ENCODE measurements around the gene MDP1.
"Not testable (repeated sequence)": the region's sequence is repeated elsewhere in the genome, so short reads cannot be mapped to it uniquely, and the experiment has no call there.

MDP1 gene

DNA sequence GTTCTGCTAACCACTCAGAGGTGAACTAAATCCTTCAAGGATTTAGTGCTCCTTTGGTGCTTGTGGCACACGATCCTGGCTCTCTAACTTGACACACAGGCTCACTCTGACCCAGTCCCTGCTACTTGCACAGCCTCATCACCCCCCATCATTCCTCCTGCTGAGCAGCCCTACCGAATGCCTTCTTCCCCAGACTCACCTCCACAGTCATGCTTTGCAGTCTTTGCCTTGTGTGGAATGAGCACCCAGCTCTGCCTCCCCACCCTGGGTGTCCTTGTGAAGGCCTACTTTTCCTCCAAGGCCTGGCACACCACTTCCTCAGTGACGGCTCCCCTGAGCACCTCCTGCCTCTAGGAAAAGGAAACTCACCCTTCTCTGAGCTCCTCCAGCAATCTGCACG lies 34.5 kb upstream of the MDP1 start:
- no peak for DNase-seq (ENCODE audit: low read depth in 2 of 2)

DNA sequence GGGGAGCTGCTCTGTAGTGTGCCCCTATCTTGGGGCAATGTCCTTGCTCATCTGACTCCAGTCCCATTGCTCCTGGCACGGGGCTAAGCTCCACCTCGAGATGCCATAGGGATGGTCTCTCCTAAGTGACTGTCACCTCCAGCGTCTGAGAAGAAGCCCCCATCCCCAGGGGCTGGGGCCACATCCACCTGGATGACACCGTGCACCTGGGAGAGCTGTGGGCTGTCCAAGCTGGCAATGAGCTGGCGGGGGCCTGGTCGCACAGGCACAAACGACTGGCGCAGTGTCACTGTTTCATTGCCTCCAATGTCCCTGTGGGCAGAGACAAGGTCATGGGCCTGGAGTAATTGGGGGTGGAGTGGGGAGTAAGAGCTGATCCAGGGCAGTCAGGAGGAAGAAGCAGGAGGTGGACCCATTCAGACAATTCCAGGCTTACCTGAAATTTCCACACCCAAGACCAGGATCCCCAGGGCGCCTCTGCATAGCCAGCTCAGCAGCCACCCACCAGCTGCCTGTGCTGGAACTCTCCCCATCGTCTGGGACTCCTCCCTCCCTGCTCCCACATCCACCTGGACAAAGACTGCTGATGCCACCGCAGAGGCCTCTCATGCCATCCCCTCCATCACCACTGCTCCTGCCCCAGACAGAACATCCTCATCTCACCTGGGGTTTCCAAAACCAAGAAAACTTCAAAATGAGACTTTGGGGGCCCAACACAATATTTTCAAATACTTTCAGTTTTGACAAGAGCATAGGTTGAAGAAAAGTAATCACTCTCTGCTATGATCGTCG lies 33.6 kb upstream of the MDP1 start:
- DNase-seq (ENCODE audit: low read depth in 2 of 2) = no peak

DNA sequence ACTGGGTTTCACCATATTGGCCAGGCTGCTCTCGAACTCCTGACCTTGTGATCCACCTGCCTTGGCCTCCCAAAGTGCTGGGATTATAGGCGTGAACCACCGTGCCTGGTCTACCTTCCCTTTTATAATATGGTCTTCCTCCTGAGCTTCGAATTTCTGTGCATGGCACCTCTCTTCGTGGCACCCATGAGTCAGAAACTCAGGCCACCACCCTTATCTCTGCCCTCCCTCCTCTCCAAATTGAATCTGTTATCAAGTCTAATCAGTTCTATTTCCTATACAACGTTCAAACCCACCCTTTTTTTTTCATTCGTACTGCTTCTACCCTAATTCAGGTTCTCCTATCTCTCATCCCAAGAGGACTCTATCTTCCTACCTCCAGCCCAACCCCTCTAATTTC lies 31.6 kb upstream of the MDP1 start:
- DNase-seq (ENCODE audit: low read depth in 2 of 2) = no peak

DNA sequence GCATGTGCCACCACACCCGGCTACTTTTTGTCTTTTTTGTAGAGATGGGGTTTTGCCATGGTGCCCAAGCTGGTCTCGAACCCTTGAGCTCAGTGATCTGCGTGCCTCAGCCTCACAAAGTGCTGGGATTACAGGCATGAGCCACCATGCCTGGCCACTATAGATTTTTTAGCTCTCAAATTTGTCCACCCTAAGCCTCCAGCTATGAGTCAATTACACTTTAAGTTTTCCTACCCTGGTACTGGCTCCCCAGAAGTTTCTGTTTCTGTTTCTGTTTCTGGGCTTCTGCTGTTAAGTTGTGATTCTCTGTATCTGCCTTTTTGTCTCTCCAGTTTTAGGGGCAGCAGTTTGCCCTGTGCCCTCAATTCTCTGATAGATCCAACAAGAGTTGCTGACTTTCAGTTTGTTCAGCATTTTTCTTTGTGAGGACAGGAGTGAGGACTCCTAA lies 30.9 kb upstream of the MDP1 start:
- no peak for DNase-seq (ENCODE audit: low read depth in 2 of 2)

DNA sequence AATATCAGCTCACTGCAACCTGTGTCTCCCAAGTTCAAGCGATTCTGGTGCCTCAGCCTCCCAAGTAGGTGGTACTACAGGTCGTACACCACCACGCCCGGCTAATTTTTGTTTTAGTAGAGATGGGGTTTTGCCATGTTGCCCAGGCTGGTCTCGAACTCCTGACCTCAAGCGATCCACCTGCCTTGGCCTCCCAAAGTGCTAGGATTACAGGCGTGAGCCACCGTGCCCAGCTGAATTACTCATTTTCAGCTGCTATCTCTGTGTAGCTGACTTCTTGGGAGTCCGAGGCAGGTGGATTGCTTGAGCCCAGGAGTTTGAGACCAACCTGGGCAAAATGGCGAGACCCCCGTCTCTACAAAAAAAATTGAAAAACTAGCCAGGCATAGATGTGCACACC lies 29.5 kb upstream of the MDP1 start:
- not testable (repeated sequence) for DNase-seq (ENCODE audit: low read depth in 2 of 2)

DNA sequence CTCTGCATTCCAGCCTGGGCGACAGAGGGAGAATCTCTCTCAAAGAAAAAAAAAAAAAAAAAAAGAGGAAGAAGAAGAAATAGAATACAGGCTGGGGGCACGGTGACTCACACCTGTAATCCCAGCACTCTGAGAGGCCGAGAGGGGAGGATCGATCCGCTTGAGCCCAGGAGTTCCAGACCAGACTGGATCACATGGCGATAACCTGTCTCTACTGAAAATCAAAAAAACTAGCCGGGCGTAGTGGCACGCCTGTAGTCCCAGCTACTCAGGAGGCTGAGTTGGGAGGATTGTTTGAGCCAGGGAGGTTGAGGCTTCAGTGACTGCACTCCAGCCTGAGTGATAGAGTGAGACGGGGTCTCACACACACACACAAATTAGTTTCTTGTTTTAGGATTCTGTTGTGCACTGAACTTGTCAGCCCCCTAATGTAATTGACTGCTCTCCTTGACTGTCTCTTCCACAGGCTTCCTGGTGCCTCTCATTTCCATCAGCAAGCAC lies 27.5 kb upstream of the MDP1 start:
- no peak for DNase-seq (ENCODE audit: low read depth in 2 of 2)

DNA sequence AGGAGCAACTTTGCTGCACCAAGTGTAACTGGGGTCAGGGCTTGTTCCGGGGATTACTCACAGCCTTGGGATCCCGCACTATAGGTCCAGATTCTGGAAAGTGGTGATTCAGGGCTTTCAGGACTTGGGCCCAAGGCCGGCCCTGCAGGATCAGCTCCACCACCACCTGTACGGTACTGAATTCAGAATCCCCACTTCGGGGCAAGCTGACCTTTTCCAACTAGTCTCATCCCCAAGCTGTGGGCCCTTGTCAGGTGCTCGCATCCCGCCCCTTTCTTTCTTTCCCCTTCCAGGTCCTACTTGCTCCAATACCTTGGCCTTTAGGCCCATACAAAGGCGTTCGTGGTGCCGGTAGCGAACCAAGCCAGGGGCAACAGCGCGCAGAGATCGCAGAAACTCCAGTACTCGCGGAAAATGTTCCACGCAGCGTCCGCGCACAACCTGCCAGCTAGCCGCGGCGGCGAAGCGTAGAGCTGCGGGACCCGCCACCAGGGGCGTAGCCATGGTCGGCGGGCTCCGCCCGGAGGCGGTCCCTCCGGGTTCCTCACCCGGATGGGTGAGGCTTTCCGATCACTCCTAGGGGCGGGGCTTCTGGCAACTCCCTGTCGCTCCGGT lies 26.1 kb upstream of the MDP1 start:
- DNase-seq (ENCODE audit: low read depth in 2 of 2) = peak; percentile 89 to 91

DNA sequence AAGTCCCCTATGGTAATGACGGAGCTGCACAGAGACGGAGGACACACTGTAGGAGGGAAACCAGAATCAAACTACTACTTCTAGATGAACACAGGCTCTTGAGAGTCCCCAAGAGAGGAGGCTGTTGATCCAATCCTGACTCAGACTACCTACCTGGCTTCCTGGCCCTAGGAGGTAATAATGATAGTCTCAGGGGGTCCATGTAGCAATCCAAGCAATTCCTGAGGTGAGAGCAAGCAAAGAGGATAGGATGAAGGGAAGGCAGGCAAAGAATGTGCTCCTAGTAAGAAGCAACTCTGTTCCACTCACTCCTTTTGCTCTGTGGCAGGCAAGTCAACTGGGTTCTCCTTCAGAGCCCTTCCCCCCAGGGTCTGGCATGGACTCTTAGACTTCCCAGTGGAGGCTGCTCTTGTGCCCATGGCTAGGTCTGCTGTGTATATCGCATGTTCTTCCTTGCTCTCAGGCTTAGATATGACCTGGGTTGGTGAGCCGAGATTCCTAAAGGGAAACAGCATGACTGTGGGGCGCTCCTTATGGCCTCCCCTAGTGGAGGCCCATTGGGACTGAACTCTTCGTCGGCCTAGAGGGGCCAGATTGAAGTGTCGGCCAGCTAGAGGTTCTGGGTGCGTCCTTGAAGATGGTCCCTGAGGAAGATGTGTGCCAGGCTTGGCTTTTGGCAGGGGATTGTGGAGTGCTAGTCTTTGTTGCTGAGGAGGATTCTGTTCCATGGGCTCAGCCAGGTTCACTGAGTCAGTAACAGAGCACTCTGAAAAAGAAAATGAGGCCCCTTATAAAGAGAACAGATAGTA lies 24.4 kb upstream of the MDP1 start:
- DNase-seq (ENCODE audit: low read depth in 2 of 2) = no peak

DNA sequence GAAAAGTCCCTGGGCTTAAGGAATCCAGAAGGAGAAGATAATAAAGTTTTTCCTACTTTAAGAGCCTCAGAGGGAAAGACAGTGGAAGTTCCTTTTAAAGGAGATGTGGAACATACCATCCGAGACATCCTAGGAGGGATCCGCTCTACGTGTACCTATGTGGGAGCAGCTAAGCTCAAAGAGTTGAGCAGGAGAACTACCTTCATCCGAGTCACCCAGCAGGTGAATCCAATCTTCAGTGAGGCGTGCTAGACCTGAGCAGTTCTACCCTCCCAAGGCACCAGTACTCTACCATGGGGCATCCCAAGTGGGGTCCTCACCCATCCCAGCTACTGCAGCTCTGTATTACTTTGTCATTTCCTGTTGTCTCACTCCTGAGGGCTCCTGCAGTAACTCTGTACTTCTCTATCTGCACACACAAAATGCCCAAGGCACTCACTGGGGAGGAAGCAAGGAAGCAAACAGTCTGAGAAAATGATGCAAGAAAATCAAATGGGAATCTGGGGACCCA lies 22.7 kb upstream of the MDP1 start:
- DNase-seq (ENCODE audit: low read depth in 2 of 2) = no peak

DNA sequence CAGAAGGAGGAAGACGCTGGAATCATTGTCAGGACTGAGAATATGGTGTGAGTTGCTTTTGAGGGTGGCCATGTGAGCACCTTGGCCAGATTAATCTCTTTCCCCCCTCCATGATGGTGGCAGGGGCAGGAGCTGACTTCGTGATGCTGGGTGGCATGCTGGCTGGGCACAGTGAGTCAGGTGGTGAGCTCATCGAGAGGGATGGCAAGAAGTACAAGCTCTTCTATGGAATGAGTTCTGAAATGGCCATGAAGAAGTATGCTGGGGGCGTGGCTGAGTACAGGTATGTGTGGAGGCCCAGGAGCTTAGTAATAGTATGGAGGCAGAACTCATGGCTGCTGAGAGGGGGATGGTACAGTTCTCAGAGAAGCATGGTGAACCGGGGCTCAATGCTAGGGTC lies 22.3 kb upstream of the MDP1 start:
- no peak for DNase-seq (ENCODE audit: low read depth in 2 of 2)

DNA sequence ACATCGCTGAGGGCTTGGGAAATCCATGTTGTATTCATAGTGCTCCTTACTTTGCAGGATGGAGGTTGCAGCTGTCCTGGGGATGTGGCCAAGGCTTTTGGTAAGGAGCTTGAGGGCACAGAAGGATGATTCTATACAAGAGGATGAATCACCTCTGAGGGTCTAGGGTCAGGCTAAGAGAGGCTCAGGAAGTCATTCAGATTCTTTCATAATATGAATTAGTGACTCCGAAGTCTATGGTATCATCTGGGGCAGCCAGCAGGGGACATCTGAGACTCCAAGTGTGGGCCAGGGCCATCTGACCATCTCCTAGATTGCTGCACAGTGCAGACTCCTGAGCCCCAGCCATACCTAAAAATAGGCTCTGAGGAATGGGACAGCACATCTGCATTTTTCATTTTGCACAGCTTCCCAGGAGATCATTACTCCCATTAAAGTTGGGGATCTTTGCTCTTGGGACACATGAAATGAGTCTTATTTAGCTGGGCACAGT lies 21.6 kb upstream of the MDP1 start:
- DNase-seq (ENCODE audit: low read depth in 2 of 2) = no peak

DNA sequence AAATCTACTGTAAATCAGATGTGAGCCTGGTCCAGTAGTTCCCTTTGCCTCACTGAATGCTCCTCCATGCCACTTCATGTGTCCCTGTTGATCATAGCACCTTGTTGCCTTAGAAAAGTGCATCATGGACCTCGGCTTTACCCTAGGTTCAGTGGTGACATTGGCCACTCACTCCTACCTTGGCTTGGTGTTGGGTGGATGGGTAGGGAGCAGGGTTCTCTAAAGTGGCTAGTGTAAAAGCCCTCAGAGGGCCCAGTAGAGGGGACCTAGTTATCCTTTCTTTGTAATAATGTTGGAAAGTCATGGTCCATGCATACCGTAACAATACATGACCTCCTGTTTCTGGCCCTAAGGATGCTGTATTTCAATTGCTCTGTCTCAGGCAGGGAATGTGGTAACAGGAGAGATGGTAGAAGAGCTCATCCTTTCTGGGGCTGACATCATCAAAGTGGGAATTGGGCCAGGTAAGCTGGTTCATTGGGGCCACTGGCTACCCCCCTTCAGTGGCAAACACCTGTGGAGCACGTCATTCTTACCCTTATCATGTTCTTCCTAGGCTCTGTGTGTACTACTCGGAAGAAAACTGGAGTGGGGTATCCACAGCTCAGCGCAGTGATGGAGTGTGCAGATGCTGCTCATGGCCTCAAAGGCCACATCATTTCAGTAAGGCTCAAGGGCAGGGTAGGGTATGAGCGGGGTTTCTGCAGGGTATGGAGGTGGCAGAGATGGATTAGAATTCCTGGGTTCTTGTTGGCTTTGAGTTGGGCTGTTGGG lies 21.0 kb upstream of the MDP1 start:
- DNase-seq (ENCODE audit: low read depth in 2 of 2) = no peak

DNA sequence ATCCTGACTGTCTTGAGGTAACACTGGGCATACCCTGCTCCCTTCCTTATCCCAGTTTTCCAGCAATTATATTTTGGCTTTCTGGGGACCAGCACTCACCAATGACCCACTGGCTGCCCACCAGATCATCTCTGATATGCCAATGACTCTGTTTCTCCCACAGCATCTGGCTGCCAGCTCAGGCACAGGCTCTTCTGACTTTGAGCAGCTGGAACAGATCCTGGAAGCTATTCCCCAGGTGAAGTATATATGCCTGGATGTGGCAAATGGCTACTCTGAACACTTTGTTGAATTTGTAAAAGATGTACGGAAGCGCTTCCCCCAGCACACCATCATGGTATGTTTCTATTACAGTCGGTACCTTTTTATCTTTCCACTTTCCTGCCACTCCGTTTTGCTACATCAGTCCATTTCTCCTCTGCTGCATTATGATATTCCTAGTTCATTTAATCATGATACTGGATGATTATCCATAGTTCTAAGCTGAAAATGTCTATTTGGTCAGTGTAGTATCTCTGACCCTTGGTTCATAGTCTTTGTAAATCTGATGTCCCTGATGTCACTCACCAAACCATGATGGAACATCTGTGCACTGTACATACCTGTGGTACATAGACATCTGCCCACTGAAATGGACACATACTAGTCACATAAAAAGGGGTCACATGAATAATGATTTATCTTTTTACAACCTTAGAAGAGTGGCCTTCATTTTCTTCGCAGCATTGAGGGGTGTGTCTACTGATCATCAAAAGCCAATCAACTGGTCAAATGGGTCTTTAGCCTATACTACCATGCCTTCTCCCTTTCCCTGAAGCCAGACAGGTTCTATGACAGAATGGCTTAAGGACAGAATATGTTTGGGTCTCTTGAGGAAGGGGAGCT lies 20.2 kb upstream of the MDP1 start:
- DNase-seq (ENCODE audit: low read depth in 2 of 2) = no peak

DNA sequence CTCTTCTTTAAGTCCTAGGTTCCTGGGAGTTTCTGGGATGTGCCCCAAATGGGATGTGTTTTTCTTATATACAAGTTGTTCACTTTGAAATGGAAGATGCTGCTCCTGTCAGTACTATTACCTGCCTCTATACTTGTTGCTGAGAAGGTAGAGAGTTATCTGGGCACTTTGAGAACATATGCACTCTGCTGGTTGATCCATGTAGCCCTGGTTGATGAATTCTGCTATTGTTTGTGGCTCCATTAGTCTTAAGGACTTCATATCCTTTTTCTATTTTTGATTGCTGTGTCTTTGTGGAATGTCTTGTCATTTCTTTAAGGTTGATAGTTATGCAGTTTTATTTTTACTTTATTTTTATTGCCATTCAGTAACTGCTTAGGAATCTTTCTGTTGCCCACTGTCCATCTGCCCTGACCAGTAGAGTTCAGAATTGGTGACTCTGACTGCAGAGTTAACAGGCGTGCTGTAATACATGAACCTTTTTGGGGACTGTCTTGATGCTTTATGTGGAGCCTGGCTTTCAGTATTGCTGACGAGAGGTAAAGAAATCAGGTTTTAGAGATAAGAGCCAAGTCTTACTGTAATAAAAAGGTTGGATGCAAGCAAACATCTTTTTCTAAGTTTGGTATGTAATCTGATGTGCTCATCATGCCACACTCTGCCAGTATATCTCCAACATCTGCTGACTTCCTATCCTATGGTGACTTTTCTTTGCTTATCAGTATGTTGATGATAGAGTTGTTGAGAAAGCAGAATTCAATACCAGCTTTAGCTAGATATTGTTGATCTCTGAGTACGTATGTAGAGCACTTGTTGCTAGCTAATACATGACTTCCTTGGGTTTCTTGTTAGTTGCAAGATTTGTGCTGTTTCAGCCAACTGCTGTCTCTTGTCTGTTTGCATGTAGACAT lies 18.5 kb upstream of the MDP1 start:
- DNase-seq (ENCODE audit: low read depth in 2 of 2) = no peak

DNA sequence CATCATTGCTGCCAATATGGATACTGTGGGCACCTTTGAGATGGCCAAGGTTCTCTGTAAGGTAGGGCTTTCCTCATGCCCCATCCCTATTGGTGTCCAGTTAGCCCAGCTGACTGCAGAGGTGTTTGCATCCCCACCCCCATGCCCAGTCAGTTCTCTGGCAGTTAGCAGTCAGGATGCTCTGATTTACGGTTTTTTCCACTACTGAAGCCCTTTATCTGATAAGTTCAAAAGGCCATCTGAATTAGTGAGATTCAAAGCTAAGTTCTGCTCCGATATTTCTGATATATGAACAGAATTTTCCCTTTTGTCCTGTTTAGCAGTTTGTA lies 17.6 kb upstream of the MDP1 start:
- no peak for DNase-seq (ENCODE audit: low read depth in 2 of 2)

DNA sequence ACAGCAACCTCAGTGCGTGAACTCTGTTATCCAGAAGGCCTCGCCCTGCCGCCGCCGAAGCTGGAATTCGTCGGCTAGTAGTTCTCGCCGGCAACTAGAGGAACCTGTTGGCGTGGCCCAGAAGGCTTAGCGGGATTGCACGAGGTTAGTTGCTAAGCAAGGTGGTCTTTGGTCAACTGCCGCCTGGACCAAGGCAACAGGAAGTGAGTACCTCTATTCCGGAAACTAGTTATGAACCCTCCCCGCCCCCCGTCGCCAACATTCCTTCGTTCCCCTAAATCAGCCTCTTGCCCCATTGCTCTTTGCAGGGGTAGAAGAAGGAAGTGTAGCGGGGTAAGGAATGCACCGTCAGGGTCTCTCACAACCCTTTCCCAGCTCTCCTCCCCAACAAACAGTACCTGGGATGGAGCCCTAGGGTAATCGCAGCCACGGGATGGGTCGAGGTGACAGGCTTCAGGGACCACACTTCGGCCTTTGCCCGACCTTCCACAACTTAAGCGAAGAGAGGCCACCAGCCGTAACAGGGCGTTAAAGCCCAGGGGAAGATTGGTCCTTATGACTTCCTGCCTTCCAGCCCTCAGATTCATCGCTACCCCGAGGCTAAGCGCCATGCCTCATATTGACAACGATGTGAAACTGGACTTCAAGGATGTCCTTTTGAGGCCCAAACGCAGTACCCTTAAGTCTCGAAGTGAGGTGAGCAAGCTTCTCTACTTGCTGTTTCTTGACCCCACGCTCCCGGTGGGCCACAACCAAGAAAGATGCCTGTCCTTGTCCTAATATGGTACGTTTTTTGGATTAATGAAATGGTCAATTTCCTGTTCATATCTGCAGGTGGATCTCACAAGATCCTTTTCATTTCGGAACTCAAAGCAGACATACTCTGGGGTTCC lies 17.0 kb upstream of the MDP1 start, which contains the start of gene GMPR2:
TSS of gene GMPR2 (plus strand) at position 285 of the 893 bp plus-strand sequence. CDS start at position 610, 325 bp downstream.
- DNase-seq (ENCODE audit: low read depth in 2 of 2) = peak in 1 of 2 donors; percentile 17

DNA sequence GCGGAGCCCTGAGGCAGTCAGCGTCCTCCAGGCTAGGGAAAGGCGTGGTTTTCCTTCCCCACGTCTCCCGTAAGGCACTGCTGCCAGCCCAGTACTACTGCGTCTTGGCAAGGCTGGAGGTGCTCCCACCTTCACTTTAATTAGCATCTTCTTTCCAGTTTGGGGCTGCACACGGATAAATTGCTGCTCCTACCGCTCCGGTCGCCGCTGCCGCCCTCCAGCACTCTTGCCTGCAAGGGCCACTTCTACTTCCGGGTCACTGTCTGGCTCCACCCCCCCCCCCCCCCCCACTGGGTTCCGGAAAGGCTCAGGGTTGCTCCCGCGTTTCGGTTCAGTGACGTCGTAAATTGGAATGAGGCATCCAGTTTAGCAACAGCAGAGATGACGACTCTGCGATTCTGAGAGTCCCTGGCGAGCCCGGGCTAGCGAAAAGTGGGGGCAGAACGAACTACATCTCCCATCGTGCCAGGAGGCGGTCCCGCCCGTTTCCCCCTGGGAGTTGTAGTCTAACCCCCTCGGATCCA lies 16.3 kb upstream of the MDP1 start, which contains the start of gene NEDD8:
TSS of gene NEDD8 (minus strand) at position 247 of the 524 bp plus-strand sequence. CDS start at position 147, 100 bp downstream.
- peak; percentile 79 to 81 for DNase-seq (ENCODE audit: low read depth in 2 of 2)
